ES-I3 (cell line): ENCODE results near the gene PSMC1.

Experiments
- H3K36me3 ChIP-seq: 2 replicates; pipeline ENCODE4 v1.6.1; 2013; ENCODE audit warnings: mild to moderate bottlenecking, low read length, control low read depth, moderate library complexity; ENCODE audit not compliant: insufficient read depth
- H3K4me1 ChIP-seq: 2 replicates; pipeline ENCODE4 v1.6.1; 2013; ENCODE audit warnings: mild to moderate bottlenecking, control low read depth, low read length; ENCODE audit not compliant: insufficient read depth
- H3K9ac ChIP-seq: 2 replicates; pipeline ENCODE4 v1.6.1; 2013; ENCODE audit warnings: low read depth, mild to moderate bottlenecking, low read length, moderate library complexity
- H3K9me3 ChIP-seq: 2 replicates; pipeline ENCODE4 v1.6.1; 2013; ENCODE audit warnings: mild to moderate bottlenecking, low read length, moderate library complexity; ENCODE audit not compliant: control insufficient read depth, insufficient read depth

PSMC1 gene

GRCh38 chr14:90266441-90267154 lies 10.2 kb downstream of the PSMC1 start:
- H3K9ac ChIP-seq: no peak overlapping the region
- H3K9me3 ChIP-seq: no peaks in the 10 kb centered on the region
- no peaks in the 10 kb centered on the region for H3K4me1 ChIP-seq
- peaks cover 39% of the 10 kb centered on the region for H3K36me3 ChIP-seq

GRCh38 chr14:90268420-90268819 lies 12.1 kb downstream of the PSMC1 start:
- no peak overlapping the region for H3K9ac ChIP-seq
- H3K4me1 ChIP-seq: no peaks in the 10 kb centered on the region
- peaks cover 41% of the 10 kb centered on the region for H3K36me3 ChIP-seq
- no peaks in the 10 kb centered on the region for H3K9me3 ChIP-seq

GRCh38 chr14:90272523-90272922 lies 16.2 kb downstream of the PSMC1 start:
- Histone ChIP-seq H3K9ac (no peak overlapping the region), H3K36me3 (peaks cover 31% of the 10 kb centered on the region), H3K9me3 (no peaks in the 10 kb centered on the region), H3K4me1 (no peaks in the 10 kb centered on the region)

GRCh38 chr14:90273532-90273931 lies 17.2 kb downstream of the PSMC1 start:
- no peaks in the 10 kb centered on the region for H3K4me1 ChIP-seq
- no peaks in the 10 kb centered on the region for H3K9me3 ChIP-seq
- H3K36me3 ChIP-seq: peaks cover 21% of the 10 kb centered on the region; the same call in 1 of the 2 replicates
- no peak overlapping the region for H3K9ac ChIP-seq

GRCh38 chr14:90274019-90274418 lies 17.7 kb downstream of the PSMC1 start:
- Histone ChIP-seq H3K9ac (no peak overlapping the region), H3K9me3 (no peaks in the 10 kb centered on the region), H3K4me1 (no peaks in the 10 kb centered on the region), H3K36me3 (peaks cover 20% of the 10 kb centered on the region; the same call in 1 of the 2 replicates)

GRCh38 chr14:90274808-90275457 lies 18.6 kb downstream of the PSMC1 start:
- Histone ChIP-seq H3K9ac (no peak overlapping the region), H3K9me3 (no peaks in the 10 kb centered on the region), H3K36me3 (peaks cover 12% of the 10 kb centered on the region; the same call in 1 of the 2 replicates), H3K4me1 (no peaks in the 10 kb centered on the region)

- H3K9ac ChIP-seq: no peak overlapping the region
- H3K9me3 ChIP-seq: no peaks in the 10 kb centered on the region
- H3K4me1 ChIP-seq: no peaks in the 10 kb centered on the region
- H3K36me3 ChIP-seq: peaks cover 10% of the 10 kb centered on the region; the same call in 1 of the 2 replicates
Measured at GRCh38 chr14:90275458-90275814, 19.1 kb downstream of the PSMC1 start.

GRCh38 chr14:90275820-90276219 lies 19.5 kb downstream of the PSMC1 start:
- peaks cover 7% of the 10 kb centered on the region; the same call in 1 of the 2 replicates for H3K36me3 ChIP-seq
- no peak overlapping the region for H3K9ac ChIP-seq
- H3K9me3 ChIP-seq: no peaks in the 10 kb centered on the region
- no peaks in the 10 kb centered on the region for H3K4me1 ChIP-seq

GRCh38 chr14:90276646-90277367 lies 20.5 kb downstream of the PSMC1 start:
- no peak overlapping the region for H3K9ac ChIP-seq
- H3K36me3 ChIP-seq: peaks cover 7% of the 10 kb centered on the region; the same call in 1 of the 2 replicates
- no peaks in the 10 kb centered on the region for H3K4me1 ChIP-seq
- H3K9me3 ChIP-seq: no peaks in the 10 kb centered on the region

GRCh38 chr14:90277581-90278198 lies 21.3 kb downstream of the PSMC1 start:
- H3K4me1 ChIP-seq: no peaks in the 10 kb centered on the region
- H3K9me3 ChIP-seq: no peaks in the 10 kb centered on the region
- H3K9ac ChIP-seq: no peak overlapping the region
- peaks cover 4% of the 10 kb centered on the region; the same call in 1 of the 2 replicates for H3K36me3 ChIP-seq

- Histone ChIP-seq H3K9ac (no peak overlapping the region), H3K36me3 (no peaks in the 10 kb centered on the region), H3K4me1 (no peaks in the 10 kb centered on the region), H3K9me3 (no peaks in the 10 kb centered on the region)
Measured at GRCh38 chr14:90278199-90279175, 22.1 kb downstream of the PSMC1 start.

- Histone ChIP-seq H3K9me3 (no peaks in the 10 kb centered on the region), H3K9ac (no peak overlapping the region), H3K36me3 (no peaks in the 10 kb centered on the region), H3K4me1 (no peaks in the 10 kb centered on the region)
Measured at GRCh38 chr14:90280096-90280495, 23.7 kb downstream of the PSMC1 start.

GRCh38 chr14:90281261-90281660 lies 24.9 kb downstream of the PSMC1 start:
- Histone ChIP-seq H3K9ac (no peak overlapping the region), H3K4me1 (no peaks in the 10 kb centered on the region), H3K9me3 (no peaks in the 10 kb centered on the region), H3K36me3 (no peaks in the 10 kb centered on the region; the same call in none of the 2 replicates)
